GM21723 (cell line): ENCODE data around the gene USP31.

Source experiments
- ATAC-seq: cut with Tn5 transposase; IDR thresholded peaks from one replicate; pipeline ENCODE4 v1.9.1; 2021; ENCODE audit warnings: mild to moderate bottlenecking, moderate library complexity; ENCODE audit not compliant: unreplicated experiment

USP31 gene

DNA sequence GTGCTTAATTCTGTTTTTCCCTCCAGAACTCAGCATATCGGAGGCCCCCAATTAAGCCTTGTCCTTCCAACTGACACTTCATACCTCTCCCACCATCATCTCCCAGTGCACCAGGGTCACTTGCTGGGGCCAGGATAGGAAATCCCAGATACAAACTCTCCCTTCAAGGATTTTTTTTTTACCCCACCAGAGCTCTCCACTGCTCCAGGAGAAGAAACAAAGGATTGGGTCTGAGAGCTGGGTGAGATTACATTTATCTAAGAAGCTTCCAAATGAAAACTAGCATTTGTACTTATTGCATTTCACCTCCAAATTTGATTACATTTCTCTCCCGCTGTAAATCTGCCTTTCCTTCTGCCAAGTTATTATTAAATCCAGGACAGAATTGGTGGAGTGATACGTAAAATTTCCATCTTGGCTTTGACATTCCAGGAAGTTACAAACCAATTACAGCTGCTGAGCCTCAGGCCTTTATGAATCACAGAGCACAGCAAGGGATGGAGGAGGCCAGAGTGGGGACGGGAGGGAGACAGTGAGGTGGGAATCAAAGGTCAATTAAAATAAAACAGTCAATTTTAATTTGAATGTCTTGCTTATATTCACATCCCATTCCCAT is 123.5 kb downstream of the USP31 start:
- ATAC-seq, result no peak

DNA sequence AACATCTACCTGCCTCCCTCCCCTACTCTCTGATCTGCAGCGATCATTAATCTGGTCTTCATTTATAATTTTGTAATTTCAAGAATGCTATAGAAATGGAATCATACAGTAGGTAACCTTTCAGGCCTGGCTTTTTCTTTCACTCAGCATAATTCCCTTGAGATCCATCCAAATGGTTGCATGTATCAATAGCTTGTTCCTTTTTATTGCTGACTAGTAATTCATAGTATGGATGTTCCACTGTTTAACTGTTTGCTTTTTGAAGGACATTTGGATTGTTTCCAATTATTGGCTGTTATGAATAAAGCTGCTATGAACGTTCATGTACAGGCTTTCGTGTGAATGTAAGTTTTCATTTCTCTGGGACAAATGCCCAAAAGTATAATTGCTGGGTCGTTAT is 125.2 kb downstream of the USP31 start:
- no peak for ATAC-seq

DNA sequence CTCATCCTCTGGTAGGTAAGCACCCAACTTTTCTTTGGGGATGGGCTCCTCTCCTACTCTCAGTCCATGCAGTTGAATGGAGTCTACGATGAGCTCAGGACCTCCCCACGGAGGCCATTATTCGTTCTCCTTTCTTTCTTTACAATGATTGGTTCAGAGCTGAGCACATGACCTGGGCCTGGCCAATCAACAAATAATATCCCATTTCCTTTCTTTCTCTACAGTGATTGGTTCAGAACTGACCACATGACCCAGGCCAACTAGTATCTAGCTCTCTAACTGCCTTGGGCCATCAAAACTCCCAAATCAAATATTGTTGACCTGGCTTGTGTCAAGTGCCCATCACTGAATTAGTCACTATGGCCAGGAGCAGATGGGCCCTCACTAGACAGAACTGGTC is 129.2 kb downstream of the USP31 start:
- ATAC-seq, result no peak

DNA sequence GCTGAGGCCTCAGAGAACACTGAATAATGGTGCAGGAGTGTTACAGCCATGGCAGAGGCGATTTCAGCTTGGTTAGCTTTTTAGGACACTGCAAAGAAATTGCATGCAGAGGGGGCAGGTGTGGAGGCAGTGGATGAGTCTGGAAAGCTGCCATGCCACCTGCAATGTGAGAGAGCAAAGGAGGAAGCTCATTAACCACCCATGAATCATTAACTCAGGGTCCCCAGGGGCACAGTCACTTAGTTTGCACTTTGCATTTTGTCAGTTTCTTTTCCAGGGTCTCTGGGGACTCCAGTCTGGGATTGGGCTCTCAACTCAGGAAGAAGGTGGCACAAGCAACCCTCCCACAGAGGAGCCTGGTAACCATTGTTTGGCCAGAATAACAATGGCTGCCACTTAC is 132.9 kb downstream of the USP31 start:
- no peak for ATAC-seq

DNA sequence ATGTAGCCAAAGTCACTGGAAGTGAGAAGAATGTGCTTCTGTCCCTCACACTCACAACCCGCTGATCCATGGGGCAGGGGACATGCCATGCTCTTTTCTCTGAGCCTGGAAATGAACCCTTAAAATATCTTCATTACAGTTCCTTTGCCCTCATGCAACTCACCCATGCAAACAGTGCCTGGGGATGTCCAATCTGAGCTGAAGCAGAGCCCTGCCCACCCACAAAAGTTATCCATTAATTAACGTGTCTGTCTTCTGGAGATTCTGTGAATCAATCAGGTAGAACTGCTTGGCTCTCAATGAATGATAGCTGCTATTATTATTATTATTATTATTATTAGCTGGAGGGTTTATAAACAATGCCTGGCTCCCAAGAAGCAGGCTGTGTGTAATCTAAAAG is 133.7 kb downstream of the USP31 start:
- no peak for ATAC-seq

DNA sequence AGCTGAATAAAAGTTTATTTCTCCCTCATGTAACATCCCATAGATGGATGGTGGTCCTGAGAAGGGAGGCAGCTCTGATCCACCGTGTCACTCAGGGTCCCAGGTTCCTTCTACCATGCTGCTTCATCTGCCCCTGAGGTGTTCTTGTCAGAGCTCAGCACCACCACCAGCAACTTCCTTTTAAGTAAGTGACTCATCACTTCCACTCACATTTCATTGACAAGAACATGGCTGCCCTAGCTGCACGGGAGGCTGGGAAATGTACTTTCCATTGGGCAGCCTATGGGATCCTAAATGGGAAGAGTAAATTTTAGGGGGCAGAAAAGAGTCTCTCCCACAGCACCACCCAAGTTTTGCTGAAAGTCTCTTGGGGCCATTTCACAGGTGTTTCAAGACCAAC is 134.7 kb downstream of the USP31 start:
- no peak for ATAC-seq
